Vagina (tissue), 2 donors: ENCODE measurements around the gene TCF4.

Experiments used
- CTCF ChIP-seq, 3 experiments: fragments of 450-650 bp in 2 of 3; fragments of 200-600 bp in 1 of 3; sonication (generic) in 1 of 3; IDR thresholded peaks; one replicate each; pipeline ENCODE4 v1.5.1; 2017 to 2019; ENCODE audit warnings: antibody characterized with exemption in 3 of 3, mild to moderate bottlenecking in 2 of 3, moderate library complexity in 2 of 3
- POLR2A ChIP-seq, 2 donors: fragments of 450-650 bp; IDR thresholded peaks; one replicate each; pipeline ENCODE4 v1.6.1; 2017; ENCODE audit warnings: antibody characterized with exemption in 2 of 2, mild to moderate bottlenecking in 2 of 2, moderate library complexity in 2 of 2
- POLR2AphosphoS5 ChIP-seq, 2 donors: sonication (generic); formaldehyde crosslinking; IDR thresholded peaks; one replicate each; pipeline ENCODE4 v1.9.0; 2017; ENCODE audit warnings: antibody characterized with exemption in 2 of 2, mild to moderate bottlenecking in 2 of 2, low read depth in 1 of 2; ENCODE audit not compliant: insufficient read depth in 1 of 2

- TF ChIP-seq POLR2A (IDR thresholded peaks at IDR 0.05) (no peak), CTCF (IDR thresholded peaks at IDR 0.05) (no peak), POLR2AphosphoS5 (IDR thresholded peaks at IDR 0.05; ENCODE audit: insufficient read depth in 1 of 2, low read depth in 1 of 2) (no peak)
Measured at GRCh38 chr18:55290898-55291297, 297.1 kb downstream of the TCF4 start.
